GM23248 (cell line): ENCODE data around the gene MANBA. TPM values are rescaled to one million over a fixed set of nuclear protein-coding genes. Genes with fewer than 3 reads are reported as not detected.

Experiments
- DNase-seq: peaks from one replicate; pipeline ENCODE4 v3.0.0-alpha.2; 2015
- H2AFZ ChIP-seq: fragments of 200-600 bp; sonication (generic); 2 replicates; pipeline ENCODE4 v1.6.1; 2016; ENCODE audit warnings: antibody characterized with exemption
- H3F3A ChIP-seq: fragments of 200-600 bp; sonication (generic); 2 replicates; pipeline ENCODE4 v1.6.1; 2016; ENCODE audit warnings: mild to moderate bottlenecking, antibody characterized with exemption, mixed run types; ENCODE audit not compliant: insufficient read depth
- H3K27ac ChIP-seq: fragments of 200-600 bp; sonication (generic); 2 replicates; pipeline ENCODE4 v1.5.1; 2016; ENCODE audit warnings: mild to moderate bottlenecking
- H3K27me3 ChIP-seq: fragments of 200-600 bp; sonication (generic); replicated peaks from 2 replicates; pipeline ENCODE4 v1.6.1; 2016; ENCODE audit warnings: mild to moderate bottlenecking; ENCODE audit not compliant: insufficient read depth
- H3K36me3 ChIP-seq: fragments of 200-600 bp; sonication (generic); 2 replicates; pipeline ENCODE4 v1.6.1; 2016; ENCODE audit warnings: low read depth, mild to moderate bottlenecking
- H3K4me1 ChIP-seq: fragments of 200-600 bp; sonication (generic); 2 replicates; pipeline ENCODE4 v1.6.1; 2016; ENCODE audit warnings: mild to moderate bottlenecking; ENCODE audit not compliant: insufficient read depth
- H3K4me2 ChIP-seq: fragments of 200-600 bp; sonication (generic); one replicate; pipeline ENCODE4 v1.6.1; 2016; ENCODE audit warnings: mild to moderate bottlenecking; ENCODE audit not compliant: unreplicated experiment
- H3K4me3 ChIP-seq: fragments of 200-600 bp; sonication (generic); 2 replicates; pipeline ENCODE4 v1.5.1; 2016; ENCODE audit warnings: mild to moderate bottlenecking
- H3K79me2 ChIP-seq: fragments of 200-600 bp; sonication (generic); 2 replicates; pipeline ENCODE4 v1.6.1; 2016; ENCODE audit warnings: mild to moderate bottlenecking; ENCODE audit not compliant: insufficient read depth
- H3K9ac ChIP-seq: fragments of 200-600 bp; sonication (generic); 2 replicates; pipeline ENCODE4 v1.6.1; 2016; ENCODE audit warnings: mild to moderate bottlenecking
- H3K9me2 ChIP-seq: fragments of 200-600 bp; sonication (generic); 2 replicates; pipeline ENCODE4 v1.6.1; 2016; ENCODE audit warnings: mixed run types, mild to moderate bottlenecking, moderate library complexity; ENCODE audit not compliant: insufficient read depth
- H3K9me3 ChIP-seq: fragments of 200-600 bp; sonication (generic); one replicate; pipeline ENCODE4 v1.6.1; 2017; ENCODE audit warnings: low read depth
- H4K20me1 ChIP-seq: fragments of 200-600 bp; sonication (generic); 2 replicates; pipeline ENCODE4 v1.6.0; 2016; ENCODE audit not compliant: insufficient read depth
- EZH2 ChIP-seq: fragments of 200-600 bp; sonication (generic); IDR thresholded peaks from 2 replicates; pipeline ENCODE4 v1.6.1; 2018; ENCODE audit warnings: antibody characterized with exemption, mild to moderate bottlenecking; ENCODE audit not compliant: insufficient read depth, poor library complexity, severe bottlenecking
- EZH2phosphoT487 ChIP-seq: fragments of 200-600 bp; sonication (generic); IDR thresholded peaks from 2 replicates; pipeline ENCODE4 v1.6.1; 2018; ENCODE audit warnings: antibody characterized with exemption, moderate library complexity, mild to moderate bottlenecking, low read depth; ENCODE audit not compliant: insufficient read depth
- whole genome bisulfite sequencing, 2 experiments: methylation state at CpG; one replicate each; pipeline ENCODE4 v1.1.6; 2015 to 2017; ENCODE audit warnings: low lambda C conversion rate in 2 of 2, low coverage in 1 of 2; ENCODE audit errors: missing lambda C conversion rate in 2 of 2; 5-methylcytosine and 5-hydroxymethylcytosine counted together
- in situ Hi-C: fragments of 300-500 bp; cut with MboI; formaldehyde crosslinking; loops from 2 replicates; pipeline ENCODE4 v1.15.0; 2020
- polyA plus RNA-seq: library from polyadenylated mRNA; unstranded; fragments of >200 nt; fragmentation: Nextera tagmentation; extraction: Ambion mirVana; gene quantifications from 2 replicates; pipeline ENCODE4 v1.2.1, GENCODE V29; 2016
- total RNA-seq: library from RNA; depleted of rRNA; stranded (reverse); fragments of >200 nt; shearing (Covaris generic); gene quantifications from 2 replicates; pipeline ENCODE4 v1.2.3, GENCODE V29; 2014

The MANBA gene
- total and polyA plus RNA-seq, 2 experiments from 2014 or later, result 16.6 to 20.5 TPM

DNA sequence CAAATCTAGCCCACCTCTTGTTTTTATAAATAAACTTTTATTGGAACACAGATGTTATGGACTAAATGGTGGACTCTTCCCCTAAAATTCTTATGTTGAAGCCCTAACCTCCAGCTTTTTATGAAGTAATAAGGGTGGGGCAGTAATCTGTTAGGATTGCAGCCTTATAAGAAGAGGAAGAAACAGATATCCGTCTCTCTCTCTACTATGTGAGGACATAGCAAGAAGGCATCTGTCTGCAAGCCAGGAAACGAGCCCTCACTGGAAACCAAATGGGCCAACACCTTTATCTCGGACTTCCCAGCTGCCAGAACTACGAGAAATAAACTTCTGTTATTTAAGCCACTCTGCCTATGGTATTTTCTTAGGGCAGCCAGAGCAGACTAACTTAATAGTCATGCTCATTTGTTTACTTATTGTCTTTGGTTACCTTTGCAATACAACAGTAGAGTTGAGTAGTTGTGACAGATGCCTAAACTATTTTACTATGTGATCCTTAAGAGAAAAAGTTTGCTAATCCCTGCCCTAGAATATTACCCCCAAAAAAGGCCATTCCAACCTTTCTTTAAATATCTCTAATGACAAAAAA lies 67.4 kb downstream of the MANBA start:
- no peaks in the 10 kb centered on the region for H3F3A ChIP-seq
- H3K79me2 ChIP-seq, result no peaks in the 10 kb centered on the region
- no peak for TF ChIP-seq EZH2phosphoT487
- TF ChIP-seq EZH2, result no peak
- no peak overlapping the region for H3K9ac ChIP-seq
- no peak overlapping the region for H3K4me3 ChIP-seq
- H3K36me3 ChIP-seq, result no peaks in the 10 kb centered on the region; the same call in 1 of the 2 replicates
- no peaks in the 10 kb centered on the region for H3K27me3 ChIP-seq
- peak; percentile 7 for DNase-seq
- no peaks in the 10 kb centered on the region for H3K9me3 ChIP-seq
- H4K20me1 ChIP-seq, result no peaks in the 10 kb centered on the region
- no peaks in the 10 kb centered on the region for H3K4me1 ChIP-seq
- WGBS, 2 experiments, result 93 to 96% methylated on average over 4 of the region's 4 CpGs
- H2AFZ ChIP-seq, result no peak overlapping the region
- no peaks in the 10 kb centered on the region for H3K9me2 ChIP-seq
- H3K27ac ChIP-seq, result no peak overlapping the region
- in situ Hi-C loops, result no loop called here
- H3K4me2 ChIP-seq, result no peak overlapping the region

DNA sequence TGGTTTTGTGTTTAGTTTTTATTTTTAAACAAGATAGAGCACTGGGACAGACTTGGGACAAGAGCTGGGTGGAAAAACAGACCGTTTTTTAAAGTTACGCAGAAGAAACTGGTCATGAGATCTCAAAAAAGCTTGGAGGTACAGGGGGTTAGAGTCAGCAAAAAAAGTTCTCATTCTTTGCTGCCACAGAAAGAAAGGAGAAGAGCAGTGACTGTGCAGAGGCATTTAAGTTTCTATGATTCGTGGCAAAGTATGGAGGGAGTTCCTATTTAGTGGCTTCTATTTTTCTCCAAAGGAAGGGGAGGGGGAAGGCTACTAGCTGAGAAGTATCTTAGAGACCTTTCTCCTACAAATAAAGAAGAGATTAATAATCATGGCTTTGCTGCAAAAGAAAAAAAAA lies 68.3 kb downstream of the MANBA start:
- Histone ChIP-seq H3K4me3 (no peak overlapping the region), H3K4me2 (no peak overlapping the region), H3K9me2 (no peaks in the 10 kb centered on the region), H3F3A (no peaks in the 10 kb centered on the region), H4K20me1 (no peaks in the 10 kb centered on the region), H3K9me3 (no peaks in the 10 kb centered on the region), H3K4me1 (peaks cover 6% of the 10 kb centered on the region), H3K9ac (no peak overlapping the region), H2AFZ (no peak overlapping the region), H3K79me2 (no peaks in the 10 kb centered on the region), H3K36me3 (no peaks in the 10 kb centered on the region; the same call in 1 of the 2 replicates), H3K27me3 (no peaks in the 10 kb centered on the region), H3K27ac (no peak overlapping the region)
- WGBS, 2 experiments, result 77 to 87% methylated on average over 3 of the region's 3 CpGs
- no peak for DNase-seq
- TF ChIP-seq EZH2phosphoT487, result no peak
- TF ChIP-seq EZH2, result no peak
- in situ Hi-C loops, result no loop called here

DNA sequence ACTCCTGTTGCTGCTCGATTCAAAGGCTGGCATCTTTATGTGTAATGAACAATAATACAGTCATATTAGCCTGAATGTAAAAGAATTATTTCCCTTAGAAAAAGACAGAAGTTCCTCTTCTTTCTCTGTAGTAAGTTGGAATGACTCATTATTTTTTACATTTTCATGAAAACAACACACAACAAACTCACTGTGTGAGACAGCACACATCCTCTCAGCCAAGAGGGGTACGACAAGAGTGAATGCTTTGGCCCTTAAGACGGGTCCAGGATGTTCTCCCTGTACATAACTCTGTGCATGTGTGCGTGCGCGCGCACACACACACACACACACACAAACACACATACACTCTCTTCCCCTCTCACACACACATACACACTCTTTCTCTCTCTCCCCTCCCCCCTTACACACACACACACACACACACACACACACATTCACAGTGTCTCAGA lies 72.8 kb downstream of the MANBA start:
- Histone ChIP-seq H3K4me3 (no peak overlapping the region), H2AFZ (peak overlapping the region; percentile 30), H3K4me1 (peaks cover 10% of the 10 kb centered on the region), H4K20me1 (no peaks in the 10 kb centered on the region), H3K36me3 (no peaks in the 10 kb centered on the region), H3K9ac (no peak overlapping the region), H3K79me2 (no peaks in the 10 kb centered on the region), H3K4me2 (peak overlapping the region; percentile 15), H3K9me2 (no peaks in the 10 kb centered on the region), H3F3A (no peaks in the 10 kb centered on the region), H3K9me3 (no peaks in the 10 kb centered on the region), H3K27ac (no peak overlapping the region), H3K27me3 (no peaks in the 10 kb centered on the region)
- no peak for TF ChIP-seq EZH2phosphoT487
- no peak for TF ChIP-seq EZH2
- in situ Hi-C loops, result no loop called here
- 92 to 95% methylated on average over 7 of the region's 7 CpGs for WGBS, 2 experiments
- no peak for DNase-seq

DNA sequence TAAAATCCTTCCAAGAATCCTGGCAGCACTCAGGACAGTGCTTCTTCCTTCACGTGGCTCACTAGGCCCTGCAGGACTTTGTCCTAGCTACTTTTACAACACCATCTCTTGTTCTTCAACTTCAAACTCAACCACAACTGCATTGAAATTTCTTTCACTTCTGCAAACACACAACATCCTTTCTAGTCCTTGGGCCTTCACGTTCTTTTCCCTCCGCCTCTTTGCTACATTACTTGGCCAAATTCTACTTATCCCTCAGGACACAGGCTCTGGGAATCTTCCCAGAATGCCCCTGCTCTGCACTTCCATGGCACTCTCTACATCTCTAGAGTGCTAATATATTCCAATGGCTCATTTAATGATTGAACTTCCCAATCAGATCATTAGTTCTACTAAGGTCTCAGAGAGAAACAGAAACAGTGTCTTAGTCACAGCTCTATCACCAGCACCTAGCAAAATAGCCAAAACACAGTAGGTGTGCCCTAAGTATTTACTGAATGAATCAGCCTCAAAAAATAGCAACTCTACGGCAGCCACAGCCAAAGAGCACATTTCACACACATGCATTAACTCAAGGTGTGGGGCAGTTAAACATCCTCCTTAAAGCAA lies 73.3 kb downstream of the MANBA start:
- Histone ChIP-seq H3K9ac (no peak overlapping the region), H3K4me3 (no peak overlapping the region), H3K27ac (no peak overlapping the region), H3K9me2 (no peaks in the 10 kb centered on the region), H3K79me2 (no peaks in the 10 kb centered on the region), H2AFZ (peak overlapping the region; percentile 30), H3F3A (no peaks in the 10 kb centered on the region), H3K4me2 (peak overlapping the region; percentile 15), H4K20me1 (no peaks in the 10 kb centered on the region), H3K27me3 (no peaks in the 10 kb centered on the region), H3K4me1 (peaks cover 10% of the 10 kb centered on the region), H3K36me3 (no peaks in the 10 kb centered on the region), H3K9me3 (no peaks in the 10 kb centered on the region)
- peak; percentile 55 for DNase-seq
- WGBS, 2 experiments, result 72 to 75% methylated on average over 4 of the region's 4 CpGs
- in situ Hi-C loops, result no loop called here
- TF ChIP-seq EZH2phosphoT487, result no peak
- no peak for TF ChIP-seq EZH2
